Fibroblast of gingiva (primary cell): ENCODE measurements around the gene CCN2.
"Not testable (repeated sequence)": the region's sequence is repeated elsewhere in the genome, so short reads cannot be mapped to it uniquely, and the experiment has no call there.

Experiments
- DNase-seq: peaks from one replicate; pipeline ENCODE4 v3.0.0-alpha.2; 2011; ENCODE audit warnings: low read depth

CCN2 gene

GRCh38 chr6:131909408-131910218, 41.6 kb downstream of the CCN2 start:
- DNase-seq, result peak; percentile 64

- DNase-seq, result not testable (repeated sequence)
Measured at GRCh38 chr6:131908787-131909186, 42.4 kb downstream of the CCN2 start.

GRCh38 chr6:131903734-131904133, 47.4 kb downstream of the CCN2 start:
- DNase-seq, result not testable (repeated sequence)

GRCh38 chr6:131901326-131901873, 49.8 kb downstream of the CCN2 start:
- not testable (repeated sequence) for DNase-seq

GRCh38 chr6:131900231-131900630, 50.9 kb downstream of the CCN2 start:
- DNase-seq, result no peak

GRCh38 chr6:131898718-131899117, 52.5 kb downstream of the CCN2 start:
- DNase-seq, result no peak
